GM19438 (cell line): ENCODE results near the gene RABGAP1L.
"Not testable (repeated sequence)": the region's sequence is repeated elsewhere in the genome, so short reads cannot be mapped to it uniquely, and the experiment has no call there.

Experiments used
- ATAC-seq: cut with Tn5 transposase; IDR thresholded peaks from one replicate; pipeline ENCODE4 v1.9.1; 2021; ENCODE audit warnings: low read depth; ENCODE audit not compliant: unreplicated experiment

The RABGAP1L gene

DNA sequence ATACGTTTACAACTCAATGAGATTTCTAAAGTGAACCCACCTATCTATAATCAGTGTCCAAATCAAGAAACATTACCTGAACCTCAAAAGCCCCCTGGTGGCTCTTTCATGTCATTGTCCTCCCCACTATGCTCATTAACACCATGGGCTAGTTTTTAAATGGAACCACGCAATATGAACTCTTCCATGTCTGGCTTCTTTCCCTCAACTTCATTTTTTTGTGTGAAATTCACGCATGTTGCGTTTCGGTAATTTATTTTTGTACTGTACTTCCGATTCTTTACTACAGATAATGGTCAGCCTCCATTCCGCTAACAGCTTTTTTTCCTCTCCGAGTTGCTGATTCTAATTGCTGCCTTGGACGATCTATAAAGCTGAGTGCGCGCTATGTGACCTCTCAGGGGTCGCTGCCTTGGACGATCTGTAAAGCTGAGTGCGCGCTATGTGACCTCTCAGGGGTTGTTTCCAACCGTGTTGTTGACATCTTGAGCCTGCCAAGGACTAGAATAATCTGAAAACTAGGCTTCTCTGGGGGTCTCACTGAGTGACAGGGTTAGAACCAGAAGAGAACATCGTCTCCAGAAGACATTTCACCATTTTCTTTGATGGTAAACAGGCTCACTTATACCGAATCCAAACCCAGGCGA is 839.4 kb downstream of the RABGAP1L start:
- no peak for ATAC-seq

GRCh38 chr1:174999216-174999935 is 840.1 kb downstream of the RABGAP1L start:
- ATAC-seq = peak; percentile 71

GRCh38 chr1:174999936-175000696 is 840.8 kb downstream of the RABGAP1L start, which contains the start of gene CACYBP:
CACYBP (plus strand) TSS chr1:174999947; CDS start chr1:175000181, 234 bp downstream.
- ATAC-seq = peak; percentile 1

DNA sequence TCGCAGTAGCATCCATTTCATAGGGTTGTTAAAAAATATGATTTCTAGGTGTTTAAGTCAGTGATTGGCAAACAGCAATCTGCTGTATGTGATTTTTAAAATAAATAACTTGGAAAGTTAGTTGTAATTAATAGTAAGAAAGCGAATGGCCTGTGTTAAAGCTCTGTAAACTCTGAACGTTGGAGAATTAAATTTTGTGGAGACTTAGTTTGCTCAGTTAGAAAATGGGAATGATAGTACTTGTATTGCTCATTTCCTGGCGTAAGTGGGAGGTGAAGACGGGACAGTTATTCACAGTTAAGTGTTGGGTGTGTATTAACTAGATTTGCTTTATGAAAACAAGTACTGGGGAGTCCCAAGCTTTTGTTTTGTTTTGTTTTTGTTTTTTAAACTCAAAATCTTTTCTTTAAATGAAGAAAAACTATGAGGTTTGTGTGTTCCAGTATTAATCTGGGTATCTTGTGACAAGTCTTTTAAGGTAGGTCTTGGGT is 841.4 kb downstream of the RABGAP1L start:
- no peak for ATAC-seq

DNA sequence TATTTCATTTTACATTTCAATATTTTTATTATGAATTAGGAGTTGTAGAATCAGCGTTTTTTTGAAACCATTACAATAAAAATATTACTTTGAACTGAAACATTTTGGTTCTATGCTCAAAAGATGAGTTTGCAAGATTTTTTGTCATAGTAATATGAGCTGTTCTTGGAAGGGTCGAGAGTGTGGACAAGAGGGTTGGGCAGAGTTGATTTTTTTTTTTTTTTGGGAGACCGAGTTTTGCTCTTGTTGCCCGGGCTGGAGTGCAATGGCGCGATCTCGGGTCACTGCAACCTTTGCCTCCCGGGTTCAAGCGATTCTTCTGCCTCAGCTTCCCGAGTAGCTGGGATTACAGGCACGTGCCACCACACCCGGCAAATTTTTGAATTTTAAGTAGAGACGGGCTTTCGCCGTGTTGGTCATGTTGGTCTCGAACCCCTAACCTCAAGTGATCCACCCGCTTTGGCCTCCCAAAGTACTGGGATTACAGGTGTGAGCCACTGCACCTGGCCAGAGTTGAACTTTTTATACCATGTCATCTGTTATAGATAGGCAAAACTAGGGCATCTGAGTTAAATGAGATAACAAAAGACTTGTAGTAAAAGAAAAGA is 843.7 kb downstream of the RABGAP1L start:
- no peak for ATAC-seq

- no peak for ATAC-seq
These were observed 844.2 kb downstream of the RABGAP1L start for GRCh38 chr1:175003521-175003920.

DNA sequence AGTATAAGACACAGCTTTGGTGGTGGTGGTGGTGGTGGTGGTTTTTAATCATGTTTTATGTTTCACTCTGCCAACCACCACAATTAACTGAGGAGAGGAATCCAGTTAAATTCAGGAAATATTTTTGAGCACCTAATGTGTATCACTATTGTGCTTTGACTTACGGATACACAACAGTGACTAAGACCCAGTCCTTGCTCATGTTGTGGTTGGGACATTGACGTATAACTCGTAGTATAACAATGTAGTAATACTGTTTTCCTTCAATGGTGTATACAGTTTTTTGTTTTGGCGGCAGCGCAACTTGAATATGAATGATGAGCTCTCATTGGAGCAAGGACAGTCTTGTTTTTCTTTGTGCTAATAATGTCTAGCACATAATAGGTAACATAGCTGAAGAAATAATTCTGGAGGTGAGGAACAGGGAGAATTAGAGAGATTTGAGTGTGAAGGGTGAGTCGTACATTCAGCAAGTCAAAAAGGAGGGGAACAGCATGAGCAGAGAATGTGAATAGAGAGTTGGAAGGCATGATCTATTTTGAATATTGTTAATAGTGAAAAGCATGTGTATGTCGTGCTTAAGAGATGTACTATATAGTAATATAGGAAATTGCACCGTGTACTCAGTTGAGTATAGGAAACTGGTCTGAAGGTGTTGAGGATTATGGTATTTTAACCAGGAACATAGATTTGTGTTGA is 845.9 kb downstream of the RABGAP1L start:
- ATAC-seq = no peak

GRCh38 chr1:175009532-175009931 is 850.2 kb downstream of the RABGAP1L start:
- ATAC-seq = no peak

DNA sequence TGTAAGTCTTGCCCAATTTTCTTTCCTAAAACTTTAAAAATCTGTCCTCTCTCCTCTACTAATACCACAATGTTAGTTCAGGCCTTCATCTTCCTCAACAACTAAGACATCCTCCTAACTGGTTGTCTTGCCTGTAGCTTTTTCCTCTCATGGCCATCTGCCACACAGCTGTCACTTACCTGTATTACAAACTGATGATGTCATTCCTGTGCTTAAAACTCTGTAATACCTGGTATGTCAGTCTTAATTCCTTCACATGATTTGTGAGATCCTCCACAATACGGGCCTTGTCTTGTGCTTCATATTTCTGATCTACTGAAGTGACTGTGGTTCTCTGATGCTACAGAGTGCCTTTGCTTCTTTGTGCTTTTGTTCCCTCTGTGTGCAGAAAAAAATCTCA is 854.1 kb downstream of the RABGAP1L start:
- no peak for ATAC-seq

- no peak for ATAC-seq
These were observed 855.9 kb downstream of the RABGAP1L start for GRCh38 chr1:175015243-175015642.

DNA sequence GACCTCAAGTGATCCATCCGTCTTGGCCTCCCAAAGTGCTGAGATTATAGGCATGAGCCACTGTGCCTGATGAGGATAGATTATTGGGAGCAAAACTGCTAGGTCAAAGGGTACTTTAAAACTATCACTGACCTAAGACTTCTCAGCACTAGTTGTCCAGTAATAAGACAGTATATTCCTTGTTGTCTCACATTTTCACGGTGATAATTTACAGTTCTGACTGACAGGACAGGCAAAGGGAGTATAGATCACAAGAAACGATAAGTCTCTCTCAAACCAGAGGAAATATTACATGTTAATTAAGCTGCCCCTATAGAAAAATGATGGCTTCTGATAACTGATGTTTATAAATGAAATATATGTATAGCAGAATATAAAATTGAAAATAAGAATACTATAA is 860.2 kb downstream of the RABGAP1L start:
- ATAC-seq = no peak

DNA sequence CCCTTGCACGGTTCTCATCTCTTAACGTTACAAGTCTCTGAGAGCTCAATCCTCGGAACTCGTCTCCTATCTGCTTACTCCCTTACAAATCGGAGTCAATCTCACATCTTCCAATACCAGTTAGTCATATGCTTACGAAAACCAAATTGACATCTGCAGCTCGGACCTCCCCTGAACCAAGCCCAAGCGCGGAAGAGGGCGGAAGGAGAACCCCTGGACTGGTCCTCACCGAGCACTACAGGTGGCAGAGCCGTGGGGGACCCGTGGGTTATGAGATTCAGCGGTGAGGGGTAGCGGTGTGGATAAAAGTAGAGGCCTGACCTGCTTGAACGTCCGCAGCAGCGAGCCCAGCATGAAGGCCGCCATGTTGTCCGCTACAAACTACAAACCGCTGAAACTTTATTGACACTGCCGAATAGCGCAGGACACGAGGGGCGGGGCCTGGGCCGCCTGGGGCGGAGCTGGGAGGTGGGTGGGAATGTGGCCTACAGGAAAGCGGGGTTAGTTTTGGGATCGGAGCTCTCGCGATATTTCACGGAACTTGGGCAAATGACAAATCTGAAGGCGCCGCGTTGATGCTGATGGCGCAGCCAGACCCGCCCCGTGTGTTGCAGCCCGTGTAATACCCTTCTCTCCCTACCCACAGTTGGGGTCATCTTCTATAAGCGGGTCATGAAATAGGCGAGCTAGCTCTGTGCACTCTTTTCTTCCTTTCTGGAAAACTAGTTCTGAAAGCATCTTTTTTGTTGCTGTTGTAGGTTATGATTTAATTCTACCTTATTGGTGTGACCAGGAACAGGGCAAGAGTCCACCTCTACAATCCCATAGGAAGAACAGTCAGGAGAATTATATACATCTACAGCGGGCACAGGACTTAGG is 864.0 kb downstream of the RABGAP1L start, which contains the start of gene MRPS14:
Gene MRPS14 (minus strand): TSS at position 383 of the 879 bp plus-strand sequence. CDS start 17 bp downstream, at position 366.
- peak; percentile 96 for ATAC-seq

- not testable (repeated sequence) for ATAC-seq
These were observed 864.6 kb downstream of the RABGAP1L start for GRCh38 chr1:175023922-175024242.

- ATAC-seq = no peak
These were observed 865.5 kb downstream of the RABGAP1L start for GRCh38 chr1:175024773-175025172.

DNA sequence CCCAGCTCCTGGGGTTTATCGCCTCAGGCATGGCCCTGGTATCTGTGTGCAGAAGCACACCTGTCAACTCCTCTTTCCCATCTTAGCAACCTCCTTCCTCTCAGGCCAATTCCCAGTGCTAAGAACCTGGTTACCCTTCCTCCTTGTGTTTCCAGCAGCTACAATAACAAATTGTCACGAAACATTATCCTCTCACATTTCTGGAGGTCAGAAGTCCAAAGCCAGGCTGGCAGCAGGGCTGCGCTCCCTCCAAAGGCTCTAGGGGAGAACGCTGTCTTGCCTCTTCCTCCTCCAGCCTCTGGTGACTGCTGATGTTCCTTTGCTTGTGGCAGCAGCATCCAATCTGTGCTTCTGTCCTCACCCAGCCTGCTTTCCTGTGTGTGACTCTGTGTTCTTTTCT is 874.6 kb downstream of the RABGAP1L start:
- ATAC-seq = no peak

- ATAC-seq = no peak
These were observed 875.5 kb downstream of the RABGAP1L start for GRCh38 chr1:175034775-175035174.

GRCh38 chr1:175035865-175036264 is 876.5 kb downstream of the RABGAP1L start:
- no peak for ATAC-seq

DNA sequence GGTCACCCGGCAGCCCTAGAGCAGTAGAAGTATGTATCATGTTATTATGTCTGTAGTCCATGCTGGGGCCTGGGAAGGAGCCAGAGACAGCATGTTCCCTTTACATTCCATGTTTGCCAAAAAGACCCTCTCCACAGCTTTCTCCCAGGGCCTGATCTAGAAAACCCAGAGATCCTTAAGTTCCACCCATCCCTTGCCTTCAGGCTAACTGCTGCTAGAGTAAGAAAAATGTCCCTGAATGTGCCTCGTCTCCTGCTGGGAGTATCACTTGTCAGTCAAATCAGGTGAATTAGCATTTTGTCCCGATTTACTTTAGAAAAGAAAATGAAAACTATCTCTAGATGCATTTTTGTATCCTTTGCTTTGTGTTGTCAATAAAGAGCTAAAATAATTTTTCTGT is 877.2 kb downstream of the RABGAP1L start:
- no peak for ATAC-seq

- no peak for ATAC-seq
These were observed 878.1 kb downstream of the RABGAP1L start for GRCh38 chr1:175037416-175037815.
